Activated T-cell treated with anti-CD3 and anti-CD28 coated beads, Interleukin-2, amount 50 U/mL, for 4 hours (primary cell): ENCODE data around the gene ADGRL4. TPM values are rescaled to one million over a fixed set of nuclear protein-coding genes. Genes with fewer than 3 reads are reported as not detected.
"Not testable (repeated sequence)": the region's sequence is repeated elsewhere in the genome, so short reads cannot be mapped to it uniquely, and the experiment has no call there.

ENCODE experiments used
- ATAC-seq, 2 donors: fragments of 200-7000 bp; cut with Tn5 transposase; one replicate each; pipeline ENCODE4 v1.10.0; 2021
- DNase-seq: peaks from one replicate; pipeline ENCODE4 v3.0.0-alpha.2; 2020
- H3K27me3 Mint-ChIP-seq: one replicate; pipeline ENCODE4 v1.8.0; 2021; ENCODE audit warnings: low read depth, mixed read lengths
- H3K36me3 Mint-ChIP-seq: one replicate; pipeline ENCODE4 v1.8.0; 2022; ENCODE audit warnings: mixed read lengths; ENCODE audit not compliant: insufficient read depth
- H3K4me1 Mint-ChIP-seq: one replicate; pipeline ENCODE4 v1.8.0; 2021; ENCODE audit warnings: low read depth, mixed read lengths
- H3K4me3 Mint-ChIP-seq: one replicate; pipeline ENCODE4 v1.8.0; 2021; ENCODE audit warnings: mild to moderate bottlenecking, moderate library complexity, mixed read lengths
- H3K9me3 Mint-ChIP-seq: one replicate; pipeline ENCODE4 v1.8.0; 2021; ENCODE audit warnings: mixed read lengths
- total RNA-seq, 3 donors: library from RNA; stranded (reverse); gene quantifications; one replicate each; pipeline ENCODE4 v1.2.1, GENCODE V29; 2021

ADGRL4 gene
- total RNA-seq, 3 donors from 2014 or later, result not detected

- DNase-seq (no peak), ATAC-seq (no peak)
- H3K4me3 Mint-ChIP-seq, result no peak overlapping the region
- H3K36me3 Mint-ChIP-seq, result no peaks in the 10 kb centered on the region
- H3K4me1 Mint-ChIP-seq, result no peaks in the 10 kb centered on the region
- H3K27me3 Mint-ChIP-seq, result no peaks in the 10 kb centered on the region
- no peaks in the 10 kb centered on the region for H3K9me3 Mint-ChIP-seq
These were observed 119.1 kb downstream of the ADGRL4 start for GRCh38 chr1:78887458-78887857.

GRCh38 chr1:78884685-78885452 is 121.7 kb downstream of the ADGRL4 start:
- Mint-ChIP-seq H3K9me3 (no peaks in the 10 kb centered on the region), H3K27me3 (no peaks in the 10 kb centered on the region), H3K36me3 (no peaks in the 10 kb centered on the region), H3K4me1 (no peaks in the 10 kb centered on the region), H3K4me3 (no peak overlapping the region)
- DNase-seq (no peak), ATAC-seq (no peak)

- DNase-seq (no peak), ATAC-seq (no peak)
- Mint-ChIP-seq H3K4me3 (no peak overlapping the region), H3K36me3 (no peaks in the 10 kb centered on the region), H3K27me3 (no peaks in the 10 kb centered on the region), H3K9me3 (no peaks in the 10 kb centered on the region), H3K4me1 (no peaks in the 10 kb centered on the region)
These were observed 126.3 kb downstream of the ADGRL4 start for GRCh38 chr1:78880223-78880622.

GRCh38 chr1:78875986-78876385 is 130.5 kb downstream of the ADGRL4 start:
- H3K4me3 Mint-ChIP-seq, ATAC-seq, DNase-seq, H3K9me3 Mint-ChIP-seq, H3K4me1 Mint-ChIP-seq, H3K36me3 Mint-ChIP-seq, H3K27me3 Mint-ChIP-seq: not testable (repeated sequence)

- H3K9me3 Mint-ChIP-seq, H3K4me1 Mint-ChIP-seq, ATAC-seq, H3K4me3 Mint-ChIP-seq, H3K27me3 Mint-ChIP-seq, H3K36me3 Mint-ChIP-seq, DNase-seq: not testable (repeated sequence)
These were observed 133.7 kb downstream of the ADGRL4 start for GRCh38 chr1:78872801-78873200.

- H3K27me3 Mint-ChIP-seq, result no peaks in the 10 kb centered on the region
- no peak for DNase-seq
- no peak for ATAC-seq
- no peaks in the 10 kb centered on the region for H3K4me1 Mint-ChIP-seq
- no peak overlapping the region for H3K4me3 Mint-ChIP-seq
- no peaks in the 10 kb centered on the region for H3K36me3 Mint-ChIP-seq
- no peaks in the 10 kb centered on the region for H3K9me3 Mint-ChIP-seq
These were observed 135.3 kb downstream of the ADGRL4 start for GRCh38 chr1:78871249-78871648.

- Mint-ChIP-seq H3K27me3 (no peaks in the 10 kb centered on the region), H3K4me3 (no peak overlapping the region), H3K9me3 (no peaks in the 10 kb centered on the region), H3K4me1 (no peaks in the 10 kb centered on the region), H3K36me3 (no peaks in the 10 kb centered on the region)
- ATAC-seq, result no peak
- no peak for DNase-seq
These were observed 137.4 kb downstream of the ADGRL4 start for GRCh38 chr1:78869136-78869535.

- ATAC-seq (no peak), DNase-seq (no peak)
- Mint-ChIP-seq H3K4me3 (no peak overlapping the region), H3K36me3 (no peaks in the 10 kb centered on the region), H3K4me1 (no peaks in the 10 kb centered on the region), H3K9me3 (no peaks in the 10 kb centered on the region), H3K27me3 (no peaks in the 10 kb centered on the region)
These were observed 142.4 kb downstream of the ADGRL4 start for GRCh38 chr1:78864175-78864574.

GRCh38 chr1:78856096-78856495 is 150.4 kb downstream of the ADGRL4 start:
- Mint-ChIP-seq H3K27me3 (no peaks in the 10 kb centered on the region), H3K4me1 (no peaks in the 10 kb centered on the region), H3K36me3 (no peaks in the 10 kb centered on the region), H3K9me3 (peaks cover 4% of the 10 kb centered on the region), H3K4me3 (no peak overlapping the region)
- ATAC-seq (no peak), DNase-seq (no peak)

GRCh38 chr1:78855258-78855657 is 151.3 kb downstream of the ADGRL4 start:
- peaks cover 4% of the 10 kb centered on the region for H3K9me3 Mint-ChIP-seq
- no peak overlapping the region for H3K4me3 Mint-ChIP-seq
- H3K27me3 Mint-ChIP-seq, result no peaks in the 10 kb centered on the region
- no peak for DNase-seq
- no peak for ATAC-seq
- H3K4me1 Mint-ChIP-seq, result no peaks in the 10 kb centered on the region
- no peaks in the 10 kb centered on the region for H3K36me3 Mint-ChIP-seq

GRCh38 chr1:78854556-78854955 is 152.0 kb downstream of the ADGRL4 start:
- H3K4me1 Mint-ChIP-seq, result no peaks in the 10 kb centered on the region
- ATAC-seq, result no peak
- no peak overlapping the region for H3K4me3 Mint-ChIP-seq

GRCh38 chr1:78843546-78843945 is 163.0 kb downstream of the ADGRL4 start:
- ATAC-seq (no peak), DNase-seq (no peak)
- H3K4me1 Mint-ChIP-seq, result peaks cover 2% of the 10 kb centered on the region
- no peak overlapping the region for H3K4me3 Mint-ChIP-seq
- no peaks in the 10 kb centered on the region for H3K9me3 Mint-ChIP-seq
- H3K36me3 Mint-ChIP-seq, result no peaks in the 10 kb centered on the region
- H3K27me3 Mint-ChIP-seq, result no peaks in the 10 kb centered on the region

More at GRCh38 chr1:78854556-78854955, 152.0 kb downstream of the ADGRL4 start:
- Mint-ChIP-seq H3K9me3 (peaks cover 4% of the 10 kb centered on the region), H3K36me3 (no peaks in the 10 kb centered on the region), H3K27me3 (no peaks in the 10 kb centered on the region)
- DNase-seq, result no peak

- Mint-ChIP-seq H3K27me3 (no peaks in the 10 kb centered on the region), H3K9me3 (no peaks in the 10 kb centered on the region), H3K4me3 (no peak overlapping the region), H3K36me3 (no peaks in the 10 kb centered on the region), H3K4me1 (peaks cover 2% of the 10 kb centered on the region)
- DNase-seq (no peak), ATAC-seq (no peak)
These were observed 163.4 kb downstream of the ADGRL4 start for GRCh38 chr1:78843111-78843510.

GRCh38 chr1:78840453-78841271 is 165.9 kb downstream of the ADGRL4 start:
- DNase-seq, result no peak
- no peaks in the 10 kb centered on the region for H3K36me3 Mint-ChIP-seq
- no peak for ATAC-seq
- no peaks in the 10 kb centered on the region for H3K27me3 Mint-ChIP-seq
- H3K4me3 Mint-ChIP-seq, result no peak overlapping the region
- H3K4me1 Mint-ChIP-seq, result peaks cover 11% of the 10 kb centered on the region
- no peaks in the 10 kb centered on the region for H3K9me3 Mint-ChIP-seq
